PC-9 (cell line): Measurements from ENCODE around the gene KLHL35. TPM values are rescaled to one million over a fixed set of nuclear protein-coding genes. Genes with fewer than 3 reads are reported as not detected.
A peak's percentile ranks its signal among the peaks of the same experiment; 100 is the strongest.

Experiments
- BruUV-seq: library from RNA; stranded (reverse); fragments of 400-500 nt; replicated peaks from 2 replicates; lab custom pipeline; 2021; lab: Mats Ljungman, UMichigan
- CTCF ChIA-PET: fragments of 300-600 bp; sonication (Branson Sonifier 250); formaldehyde crosslinking; loops from one replicate; lab custom pipeline; 2022; ENCODE audit warnings: antibody characterized with exemption; lab: Charles Lee
- POLR2A ChIA-PET: fragments of 300-600 bp; sonication (Branson Sonifier 250); formaldehyde crosslinking; loops from one replicate; lab custom pipeline; 2022; ENCODE audit warnings: antibody characterized with exemption; ENCODE audit not compliant: unreplicated experiment; lab: Charles Lee
- DNase-seq, 2 experiments: peaks; one replicate each; pipeline versions ENCODE4 v3.0.0 to v3.0.0-alpha.2; 2015 to 2022; ENCODE audit warnings: mixed read lengths in 1 of 2
- H2AFZ ChIP-seq: fragments of 200-600 bp; sonication (generic); 2 replicates; pipeline ENCODE4 v1.8.1; 2017; ENCODE audit warnings: antibody characterized with exemption
- H3F3A ChIP-seq: fragments of 200-600 bp; sonication (generic); 2 replicates; pipeline ENCODE4 v1.8.1; 2017; ENCODE audit warnings: antibody characterized with exemption, mild to moderate bottlenecking, low read depth; ENCODE audit not compliant: insufficient read depth
- H3K27ac ChIP-seq: fragments of 200-600 bp; sonication (generic); 2 replicates; pipeline ENCODE4 v1.6.1; 2016; ENCODE audit warnings: mixed run types
- H3K27me3 ChIP-seq: fragments of 200-600 bp; sonication (generic); 2 replicates; pipeline ENCODE4 v1.6.1; 2016; ENCODE audit warnings: low read depth, mixed run types; ENCODE audit not compliant: insufficient read depth
- H3K36me3 ChIP-seq: fragments of 200-600 bp; sonication (generic); 2 replicates; pipeline ENCODE4 v1.6.1; 2016; ENCODE audit warnings: low read depth, mixed run types
- H3K4me1 ChIP-seq: fragments of 200-600 bp; sonication (generic); replicated peaks from 2 replicates; pipeline ENCODE4 v1.6.1; 2016; ENCODE audit warnings: mixed run types; ENCODE audit not compliant: insufficient read depth
- H3K4me2 ChIP-seq: fragments of 200-600 bp; sonication (generic); 2 replicates; pipeline ENCODE4 v1.6.1; 2017; ENCODE audit warnings: mixed run types
- H3K4me3 ChIP-seq: fragments of 200-600 bp; sonication (generic); 2 replicates; pipeline ENCODE4 v1.6.1; 2016; ENCODE audit warnings: mixed run types
- H3K79me2 ChIP-seq: fragments of 200-600 bp; sonication (generic); 2 replicates; pipeline ENCODE4 v1.6.1; 2017; ENCODE audit warnings: low read depth, mixed run types
- H3K9me2 ChIP-seq: fragments of 200-600 bp; sonication (generic); 2 replicates; pipeline ENCODE4 v1.8.1; 2017; ENCODE audit warnings: mild to moderate bottlenecking; ENCODE audit not compliant: insufficient read depth
- H3K9me3 ChIP-seq: fragments of 200-600 bp; sonication (generic); 2 replicates; pipeline ENCODE4 v1.8.1; 2016; ENCODE audit warnings: low read depth; ENCODE audit not compliant: insufficient read depth
- H4K20me1 ChIP-seq: fragments of 200-600 bp; sonication (generic); 2 replicates; pipeline ENCODE4 v1.8.1; 2017; ENCODE audit not compliant: insufficient read depth
- CTCF ChIP-seq: fragments of 200-600 bp; sonication (generic); conservative IDR thresholded peaks from 2 replicates; pipeline ENCODE4 v1.6.1; 2017; ENCODE audit warnings: mixed run types, antibody characterized with exemption, mild to moderate bottlenecking, moderate library complexity
- EZH2 ChIP-seq: fragments of 200-600 bp; sonication (generic); IDR thresholded peaks from 2 replicates; pipeline ENCODE4 v1.8.0; 2017; ENCODE audit warnings: antibody characterized with exemption, low read depth
- intact Hi-C: fragments of 100-400 bp; cut with micrococcal nuclease; formaldehyde crosslinking; loops from one replicate; pipeline ENCODE4 v1.10.0; 2022; ENCODE audit not compliant: unreplicated experiment
- total RNA-seq: library from RNA; stranded (reverse); gene quantifications from 2 replicates; pipeline ENCODE4 v1.2.3, GENCODE V29; 2021

The KLHL35 gene
- total RNA-seq, 1 experiment from 2014 or later: 11.1 TPM

GRCh38 chr11:75453916-75454655 is 21.1 kb upstream of the KLHL35 start:
- no peaks in the 10 kb centered on the region for H3K79me2 ChIP-seq
- H3K9me2 ChIP-seq: no peaks in the 10 kb centered on the region
- no peak overlapping the region for H3K27ac ChIP-seq
- H4K20me1 ChIP-seq: no peaks in the 10 kb centered on the region
- H3K9me3 ChIP-seq: no peaks in the 10 kb centered on the region
- no peak overlapping the region for H3K4me3 ChIP-seq
- CTCF ChIA-PET: interaction anchor here (0.5 kb wide), 1 partner anchor 84 kb away, joined by 3 read pairs; no protein-coding TSS in a partner anchor
- no peaks in the 10 kb centered on the region for H3F3A ChIP-seq
- H3K27me3 ChIP-seq: 0 out of 2 replicates have a peak, but pooled peaks cover 8% of the 10 kb centered on the region
- H3K4me1 ChIP-seq: no peaks in the 10 kb centered on the region
- intact Hi-C loops: no loop called here
- no peak overlapping the region for H3K4me2 ChIP-seq
- BruUV-seq: no TSS peak
- TF ChIP-seq EZH2 (no peak), CTCF (no peak)
- H2AFZ ChIP-seq: no peak overlapping the region
- DNase-seq: no peak
- POLR2A ChIA-PET: no interaction called here
- H3K36me3 ChIP-seq: no peaks in the 10 kb centered on the region

- H3K27ac ChIP-seq: no peak overlapping the region
- no TSS peak for BruUV-seq
- intact Hi-C loops: no loop called here
- H3K9me2 ChIP-seq: no peaks in the 10 kb centered on the region
- TF ChIP-seq CTCF (peak; percentile 96), EZH2 (no peak)
- H3K9me3 ChIP-seq: no peaks in the 10 kb centered on the region
- no peaks in the 10 kb centered on the region for H3K79me2 ChIP-seq
- no peaks in the 10 kb centered on the region for H3K36me3 ChIP-seq
- no peaks in the 10 kb centered on the region for H3F3A ChIP-seq
- CTCF ChIA-PET: interaction anchor here (0.6 to 1.0 kb wide), 4 partner anchors 15 to 356 kb away, joined by 3 to 5 read pairs (median 4); no protein-coding TSS in a partner anchor
- H3K4me3 ChIP-seq: no peak overlapping the region
- H3K4me2 ChIP-seq: no peak overlapping the region
- DNase-seq: peak in 1 of 2 experiments; percentile 37
- H2AFZ ChIP-seq: no peak overlapping the region
- POLR2A ChIA-PET: no interaction called here
- 0 out of 2 replicates have a peak, but pooled peaks cover 8% of the 10 kb centered on the region for H3K27me3 ChIP-seq
- H3K4me1 ChIP-seq: no peaks in the 10 kb centered on the region
- no peaks in the 10 kb centered on the region for H4K20me1 ChIP-seq
These were observed 18.1 kb upstream of the KLHL35 start for GRCh38 chr11:75450826-75451821.

- CTCF ChIA-PET: no interaction called here
- H3K79me2 ChIP-seq: no peaks in the 10 kb centered on the region
- DNase-seq: peak in 1 of 2 experiments; percentile 44
These were observed 17.2 kb upstream of the KLHL35 start for GRCh38 chr11:75450236-75450635.

More at GRCh38 chr11:75450236-75450635, 17.2 kb upstream of the KLHL35 start:
- Histone ChIP-seq H2AFZ (no peak overlapping the region), H3K27ac (no peak overlapping the region), H3K4me1 (no peaks in the 10 kb centered on the region), H3K9me3 (no peaks in the 10 kb centered on the region), H3K27me3 (0 out of 2 replicates have a peak, but pooled peaks cover 8% of the 10 kb centered on the region), H3K4me3 (no peak overlapping the region), H3F3A (no peaks in the 10 kb centered on the region), H3K4me2 (no peak overlapping the region), H4K20me1 (no peaks in the 10 kb centered on the region), H3K9me2 (no peaks in the 10 kb centered on the region), H3K36me3 (no peaks in the 10 kb centered on the region)
- TF ChIP-seq EZH2 (no peak), CTCF (no peak)
- no TSS peak for BruUV-seq
- intact Hi-C loops: no loop called here
- POLR2A ChIA-PET: no interaction called here
